Effector memory CD4-positive, alpha-beta T cell (primary cell): ENCODE measurements around the gene ARHGAP26.

Experiments
- DNase-seq, 3 donors: peaks; one replicate each; pipeline ENCODE4 v3.0.0-alpha.2; 2020
- H3K27ac ChIP-seq: 2 replicates; pipeline ENCODE4 v1.7.0; 2013; ENCODE audit warnings: mild to moderate bottlenecking, low read length, moderate library complexity; ENCODE audit not compliant: insufficient read depth, poor library complexity, severe bottlenecking
- H3K27me3 ChIP-seq: replicated peaks from 2 replicates; pipeline ENCODE4 v1.7.0; 2013; ENCODE audit warnings: mild to moderate bottlenecking, low read length; ENCODE audit not compliant: insufficient read depth, control insufficient read depth, poor library complexity, severe bottlenecking
- H3K36me3 ChIP-seq: 2 replicates; pipeline ENCODE4 v1.7.0; 2013; ENCODE audit warnings: mild to moderate bottlenecking, low read length, moderate library complexity; ENCODE audit not compliant: control insufficient read depth, insufficient read depth
- H3K4me1 ChIP-seq: 2 replicates; pipeline ENCODE4 v1.7.0; 2013; ENCODE audit warnings: low read length, mild to moderate bottlenecking; ENCODE audit not compliant: control insufficient read depth, insufficient read depth, poor library complexity, severe bottlenecking
- H3K4me3 ChIP-seq: 2 replicates; pipeline ENCODE4 v1.7.0; 2013; ENCODE audit warnings: low read length, low read depth, mild to moderate bottlenecking; ENCODE audit not compliant: insufficient read depth, poor library complexity, severe bottlenecking
- H3K9me3 ChIP-seq: 2 replicates; pipeline ENCODE4 v1.7.0; 2013; ENCODE audit warnings: mild to moderate bottlenecking, low read length, moderate library complexity; ENCODE audit not compliant: control insufficient read depth

The ARHGAP26 gene

DNA sequence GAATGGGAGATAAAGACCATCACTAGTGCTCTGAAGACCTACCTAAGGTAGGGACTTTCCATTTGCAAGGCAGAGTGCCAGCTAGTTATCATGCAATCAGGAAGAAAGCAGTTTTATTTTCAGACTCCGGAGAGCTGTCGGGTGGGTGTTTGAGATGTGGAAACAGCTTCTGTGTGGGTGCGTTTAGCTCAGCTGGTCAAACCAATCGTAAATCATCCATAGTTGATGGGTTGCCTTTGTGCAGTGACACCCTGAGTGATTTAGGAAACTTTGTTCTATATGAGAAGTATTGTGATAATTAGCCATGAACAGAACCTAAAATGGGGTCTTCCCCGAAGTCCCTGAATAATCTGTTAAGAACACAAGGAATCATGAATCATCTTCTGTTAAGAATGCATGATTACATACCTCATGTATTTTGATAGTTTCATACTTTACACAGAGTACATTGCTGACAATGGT, 284.3 kb downstream of the ARHGAP26 start:
- H3K36me3 ChIP-seq = no peaks in the 10 kb centered on the region
- H3K27me3 ChIP-seq = no peaks in the 10 kb centered on the region
- no peaks in the 10 kb centered on the region for H3K4me1 ChIP-seq
- H3K9me3 ChIP-seq = no peaks in the 10 kb centered on the region
- no peak overlapping the region for H3K4me3 ChIP-seq
- DNase-seq = no peak
- no peak overlapping the region for H3K27ac ChIP-seq

- H3K9me3 ChIP-seq = no peaks in the 10 kb centered on the region
- DNase-seq = no peak
- H3K36me3 ChIP-seq = no peaks in the 10 kb centered on the region
- no peak overlapping the region for H3K27ac ChIP-seq
- H3K4me3 ChIP-seq = no peak overlapping the region
- H3K4me1 ChIP-seq = no peaks in the 10 kb centered on the region
- no peaks in the 10 kb centered on the region for H3K27me3 ChIP-seq
Observed at GRCh38 chr5:143055596-143056338, 285.6 kb downstream of the ARHGAP26 start.

DNA sequence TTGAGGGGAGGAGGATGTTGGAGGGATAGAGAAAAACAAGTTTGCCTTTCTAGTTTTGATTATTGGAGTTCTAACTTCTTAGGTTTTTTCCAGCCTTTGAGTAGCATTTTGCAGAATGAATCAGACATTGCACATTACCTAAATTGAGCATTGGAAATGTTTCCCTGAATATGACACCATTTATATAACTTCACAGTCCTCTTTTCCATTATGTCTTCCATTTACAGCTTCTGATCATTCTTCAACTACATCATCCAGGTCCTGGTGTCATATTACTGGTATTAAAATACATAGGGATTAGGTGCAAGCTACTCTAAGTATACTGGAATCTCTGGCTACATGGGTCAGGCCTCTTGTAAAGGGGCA, 286.1 kb downstream of the ARHGAP26 start:
- no peak overlapping the region for H3K4me3 ChIP-seq
- no peaks in the 10 kb centered on the region for H3K27me3 ChIP-seq
- no peak for DNase-seq
- H3K4me1 ChIP-seq = no peaks in the 10 kb centered on the region
- no peaks in the 10 kb centered on the region for H3K36me3 ChIP-seq
- no peaks in the 10 kb centered on the region for H3K9me3 ChIP-seq
- H3K27ac ChIP-seq = no peak overlapping the region

DNA sequence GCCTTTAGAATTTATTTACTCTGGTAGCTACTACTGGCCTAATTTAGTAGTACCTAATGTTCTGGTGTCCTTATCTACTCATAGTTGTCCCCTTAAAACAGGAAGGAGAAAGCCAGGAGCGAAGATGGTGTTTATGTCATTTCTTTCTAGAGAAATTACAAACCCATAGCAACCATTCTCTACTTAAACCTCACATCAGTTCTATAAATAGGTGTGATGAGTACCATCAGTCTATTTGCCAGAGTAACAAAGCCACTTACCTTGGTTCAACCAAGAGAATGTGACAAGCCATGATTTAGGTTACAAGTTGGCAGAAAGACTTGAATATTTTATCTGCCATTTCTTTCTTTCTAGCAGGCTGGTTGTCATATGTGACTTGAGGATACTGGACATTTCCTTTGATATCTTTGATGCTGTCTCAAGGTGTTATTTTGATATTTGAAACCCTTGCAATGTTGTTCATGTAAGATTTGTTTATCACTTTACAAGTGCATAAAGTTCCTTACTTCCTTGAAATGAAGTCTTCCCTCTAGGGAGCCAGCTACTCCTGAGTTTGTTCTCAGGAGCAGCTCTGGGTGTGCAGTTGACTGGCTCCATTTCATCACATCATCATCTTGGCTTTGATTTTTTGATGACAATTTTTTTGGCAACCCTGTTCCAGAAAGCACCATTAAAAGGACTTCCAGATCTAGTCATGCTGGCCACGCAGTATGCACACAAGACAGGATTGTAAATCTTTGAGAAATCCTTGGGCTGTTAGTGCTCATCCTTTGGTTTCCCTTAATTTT, 286.8 kb downstream of the ARHGAP26 start:
- no peaks in the 10 kb centered on the region for H3K36me3 ChIP-seq
- H3K27ac ChIP-seq = no peak overlapping the region
- no peaks in the 10 kb centered on the region for H3K9me3 ChIP-seq
- DNase-seq = no peak
- no peaks in the 10 kb centered on the region for H3K27me3 ChIP-seq
- H3K4me1 ChIP-seq = no peaks in the 10 kb centered on the region
- H3K4me3 ChIP-seq = no peak overlapping the region

- DNase-seq = no peak
- Histone ChIP-seq H3K27ac (no peak overlapping the region), H3K27me3 (no peaks in the 10 kb centered on the region), H3K4me3 (no peak overlapping the region), H3K4me1 (no peaks in the 10 kb centered on the region), H3K9me3 (no peaks in the 10 kb centered on the region), H3K36me3 (no peaks in the 10 kb centered on the region)
Observed at GRCh38 chr5:143057580-143057999, 287.4 kb downstream of the ARHGAP26 start.

DNA sequence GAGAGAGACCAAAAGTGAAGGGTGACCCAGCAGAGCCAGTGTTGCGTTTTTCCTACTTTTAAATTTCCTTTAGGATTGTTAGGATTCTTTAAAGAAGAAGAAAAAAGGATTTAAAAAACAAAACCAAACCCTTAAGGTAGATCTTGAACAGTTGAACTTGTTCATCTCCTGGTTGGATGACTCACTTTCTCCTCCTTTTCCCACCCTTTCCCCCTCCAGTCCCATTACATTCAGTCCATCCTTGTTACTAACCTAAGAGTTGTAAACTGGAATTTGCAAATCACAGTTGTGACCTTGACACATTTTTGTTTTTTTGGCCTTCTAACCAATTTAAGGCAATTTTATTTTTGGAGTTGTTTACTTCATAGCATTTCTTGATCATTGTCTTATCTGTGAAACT, 289.2 kb downstream of the ARHGAP26 start:
- Histone ChIP-seq H3K4me1 (no peaks in the 10 kb centered on the region), H3K27ac (no peak overlapping the region), H3K36me3 (no peaks in the 10 kb centered on the region), H3K9me3 (no peaks in the 10 kb centered on the region), H3K27me3 (no peaks in the 10 kb centered on the region), H3K4me3 (no peak overlapping the region)
- no peak for DNase-seq

- DNase-seq = no peak
- no peak overlapping the region for H3K4me3 ChIP-seq
- H3K9me3 ChIP-seq = no peaks in the 10 kb centered on the region
- no peaks in the 10 kb centered on the region for H3K27me3 ChIP-seq
- H3K36me3 ChIP-seq = no peaks in the 10 kb centered on the region
- H3K4me1 ChIP-seq = no peaks in the 10 kb centered on the region
- H3K27ac ChIP-seq = no peak overlapping the region
Observed at GRCh38 chr5:143059976-143060765, 290.0 kb downstream of the ARHGAP26 start.

DNA sequence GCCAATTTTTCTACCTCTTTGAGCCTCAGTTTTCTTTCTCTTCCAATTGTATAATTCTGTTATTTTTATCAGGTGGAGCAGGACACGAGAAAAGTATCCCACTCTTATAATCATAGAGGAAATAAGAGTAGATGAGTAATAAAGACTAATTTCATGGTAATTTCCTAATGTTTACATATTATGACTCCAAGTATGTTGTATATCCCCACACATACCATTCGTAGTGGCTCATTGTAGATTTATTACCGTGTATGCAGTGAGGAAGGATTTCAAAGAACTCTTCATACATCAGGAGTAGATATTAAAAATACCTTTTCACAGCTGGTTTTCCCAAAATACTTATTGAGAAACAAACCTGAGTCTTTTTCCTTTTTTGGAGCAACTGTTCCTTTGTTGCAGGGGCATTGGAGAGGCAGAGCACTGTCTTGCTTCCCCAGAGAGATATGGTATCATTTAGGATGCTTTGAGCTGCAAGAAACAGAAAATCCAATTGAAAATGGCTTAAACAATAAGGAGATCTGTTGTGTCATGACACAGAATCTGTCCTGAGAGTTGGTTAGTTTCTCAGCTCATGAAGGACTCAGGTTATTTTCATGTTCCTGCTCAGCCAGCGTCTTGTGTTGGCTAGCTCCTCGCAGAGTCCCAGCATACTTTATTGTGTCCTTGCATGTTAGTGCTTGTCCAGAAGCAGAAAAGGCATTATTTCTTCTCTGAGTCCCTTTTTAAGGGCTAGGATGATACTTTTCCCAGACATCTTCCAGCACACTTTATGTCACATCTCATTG, 291.2 kb downstream of the ARHGAP26 start:
- no peak overlapping the region for H3K27ac ChIP-seq
- no peak for DNase-seq
- H3K4me3 ChIP-seq = no peak overlapping the region
- no peaks in the 10 kb centered on the region for H3K36me3 ChIP-seq
- H3K4me1 ChIP-seq = no peaks in the 10 kb centered on the region
- H3K9me3 ChIP-seq = no peaks in the 10 kb centered on the region
- H3K27me3 ChIP-seq = no peaks in the 10 kb centered on the region

DNA sequence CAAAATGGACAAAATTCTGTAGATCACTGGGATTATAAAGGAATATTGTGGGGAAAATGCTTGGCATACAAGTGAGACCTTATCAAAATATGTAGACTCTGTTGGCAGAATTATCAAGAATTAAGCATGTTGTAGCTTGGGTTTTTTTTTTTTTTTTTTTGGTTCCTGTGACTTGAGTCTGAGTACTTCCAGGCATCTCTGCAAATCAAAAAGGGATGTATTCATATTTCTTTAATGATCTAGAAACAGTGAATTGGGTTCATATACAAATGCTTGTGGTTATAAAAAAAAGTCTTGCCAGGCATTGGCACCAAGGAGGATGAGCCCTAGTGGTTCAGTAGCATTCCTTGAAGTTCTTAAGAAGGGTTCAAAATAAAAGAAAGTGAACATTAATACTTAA, 292.2 kb downstream of the ARHGAP26 start:
- Histone ChIP-seq H3K4me1 (no peaks in the 10 kb centered on the region), H3K9me3 (no peaks in the 10 kb centered on the region), H3K4me3 (no peak overlapping the region), H3K27ac (no peak overlapping the region), H3K27me3 (no peaks in the 10 kb centered on the region), H3K36me3 (no peaks in the 10 kb centered on the region)
- DNase-seq = no peak
